Activated CD4-positive, alpha-beta T cell treated with anti-CD3 and anti-CD28 coated beads, Interleukin-2, amount 50 U/mL, for 4 hours (primary cell): Measurements from ENCODE around the gene SLIT3.

Source experiments
- DNase-seq, 2 experiments: peaks; one replicate each; pipeline ENCODE4 v3.0.0-alpha.2; 2020

The SLIT3 gene

DNA sequence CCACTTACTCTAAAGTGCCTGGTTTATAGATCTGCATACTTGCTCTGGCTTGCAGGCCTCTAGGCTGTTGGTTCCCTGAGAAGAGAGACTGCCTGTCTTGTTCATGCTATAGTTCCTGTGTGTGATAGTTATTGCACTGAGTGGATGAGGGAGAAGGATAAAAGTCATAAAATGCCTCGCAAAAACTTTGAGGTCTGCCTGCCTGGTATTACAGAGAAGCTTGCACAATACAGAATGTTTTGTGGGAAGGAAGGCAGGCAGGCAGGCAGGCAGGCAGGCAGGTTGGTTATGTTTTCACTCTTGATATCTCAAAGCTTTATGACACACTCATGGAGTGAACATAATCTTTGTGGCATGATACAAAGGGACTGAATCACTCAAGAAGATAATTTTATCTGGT is 287.1 kb downstream of the SLIT3 start:
- DNase-seq: no peak

- no peak for DNase-seq
These were observed 287.7 kb downstream of the SLIT3 start for GRCh38 chr5:169013208-169013728.

DNA sequence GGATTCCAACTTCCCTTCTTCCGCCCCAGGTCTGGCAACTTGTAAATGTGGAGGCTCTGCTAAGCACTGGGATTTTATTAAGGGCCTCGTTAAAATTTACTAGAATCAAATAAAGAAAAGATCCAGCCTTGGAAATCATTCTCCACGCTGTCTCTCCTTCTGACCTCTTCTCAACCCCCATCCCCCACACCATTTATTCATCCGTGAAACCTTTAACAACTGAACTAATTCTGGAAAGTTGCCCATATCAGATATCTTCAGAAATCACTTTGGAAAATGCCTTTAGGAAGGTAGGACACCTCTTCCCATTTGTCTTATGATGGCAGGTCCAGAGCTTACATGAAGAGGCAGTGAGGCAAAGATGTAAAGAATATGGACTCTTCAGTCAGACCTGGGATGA is 288.5 kb downstream of the SLIT3 start:
- DNase-seq: no peak

- DNase-seq: no peak
These were observed 289.5 kb downstream of the SLIT3 start for GRCh38 chr5:169011451-169011850.

DNA sequence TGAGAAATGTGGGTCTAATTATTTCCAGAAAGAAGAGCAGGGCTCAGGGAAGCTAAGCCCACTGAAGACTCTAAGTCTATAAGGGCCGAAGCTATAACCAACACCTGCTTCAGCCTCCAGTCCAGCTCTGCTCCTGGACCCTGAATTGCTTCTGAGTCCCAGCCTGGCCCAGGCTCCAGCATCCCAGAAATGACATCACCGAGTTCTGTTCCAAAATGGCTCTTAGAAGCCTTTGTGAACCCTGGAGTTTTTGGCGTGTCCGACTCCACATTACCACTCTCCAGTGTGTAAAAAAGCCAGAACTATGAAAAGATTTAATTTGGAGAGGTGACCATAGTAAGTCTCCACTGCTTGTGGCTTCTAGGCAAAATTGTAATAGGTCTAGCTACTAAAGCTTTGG is 289.9 kb downstream of the SLIT3 start:
- DNase-seq: no peak

GRCh38 chr5:169009123-169009522 is 291.8 kb downstream of the SLIT3 start:
- DNase-seq: no peak

DNA sequence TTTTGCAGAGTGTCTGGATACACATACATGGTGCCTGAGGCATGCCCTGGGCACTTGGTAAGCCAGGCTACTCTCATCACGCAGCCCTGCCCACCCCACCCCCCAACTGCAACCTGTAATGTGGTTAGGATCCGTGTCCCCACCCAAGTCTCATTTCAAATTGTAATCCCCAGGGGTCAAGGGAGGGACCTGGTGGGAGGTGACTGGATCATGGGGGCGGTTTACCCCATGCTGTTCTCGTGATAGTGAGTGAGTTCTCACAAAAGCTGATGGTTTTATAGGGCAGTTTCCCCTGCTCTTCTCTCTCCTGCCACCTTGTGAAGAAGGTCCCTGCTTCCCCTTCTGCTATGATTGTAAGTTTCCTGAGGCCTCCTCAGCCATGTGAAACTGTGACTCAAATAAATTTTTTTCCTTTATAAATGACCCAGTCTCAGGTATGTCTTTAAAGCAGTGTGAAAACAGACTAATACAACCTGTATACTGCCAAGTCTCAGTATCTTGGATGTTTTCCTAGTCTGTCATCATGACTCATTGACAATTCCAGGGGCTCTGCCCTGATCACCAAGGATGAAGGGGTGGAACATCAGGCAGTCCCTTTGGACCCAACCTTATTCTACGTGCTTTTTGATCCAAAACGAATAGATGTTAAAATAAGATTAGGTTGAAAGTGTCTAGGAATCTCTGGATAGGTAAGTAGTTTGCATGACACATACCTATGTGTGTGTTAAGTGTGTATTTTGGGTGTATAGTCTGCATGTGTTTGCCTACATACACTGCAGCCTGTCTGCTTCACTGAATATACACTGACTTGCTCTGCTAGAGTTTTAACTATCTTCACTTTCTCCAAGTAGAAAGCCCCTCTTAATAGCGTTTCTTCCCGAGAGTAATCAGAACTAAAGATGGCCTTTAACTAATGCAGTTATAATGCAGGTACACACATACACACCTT is 293.8 kb downstream of the SLIT3 start:
- DNase-seq: no peak

DNA sequence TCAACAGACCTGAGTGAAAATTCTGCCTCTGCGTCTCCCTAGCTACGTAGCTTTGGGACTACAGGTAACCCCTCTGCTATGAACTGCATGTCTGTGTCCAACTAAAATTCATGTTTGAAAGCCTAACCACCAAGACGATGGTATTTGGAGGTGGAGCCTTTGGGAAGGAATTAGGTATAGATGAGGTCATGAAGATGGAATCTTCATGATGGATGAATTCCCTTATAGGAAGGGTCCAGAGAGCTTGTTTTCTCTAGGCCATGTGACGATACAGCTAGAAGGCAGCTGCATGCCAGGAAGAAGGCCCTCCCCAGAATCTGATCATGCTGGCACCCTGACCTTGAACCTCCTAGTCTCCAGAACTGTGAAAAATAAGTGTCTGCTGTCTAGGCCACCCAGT is 296.4 kb downstream of the SLIT3 start:
- no peak for DNase-seq

- DNase-seq: no peak
These were observed 297.0 kb downstream of the SLIT3 start for GRCh38 chr5:169003721-169004541.

DNA sequence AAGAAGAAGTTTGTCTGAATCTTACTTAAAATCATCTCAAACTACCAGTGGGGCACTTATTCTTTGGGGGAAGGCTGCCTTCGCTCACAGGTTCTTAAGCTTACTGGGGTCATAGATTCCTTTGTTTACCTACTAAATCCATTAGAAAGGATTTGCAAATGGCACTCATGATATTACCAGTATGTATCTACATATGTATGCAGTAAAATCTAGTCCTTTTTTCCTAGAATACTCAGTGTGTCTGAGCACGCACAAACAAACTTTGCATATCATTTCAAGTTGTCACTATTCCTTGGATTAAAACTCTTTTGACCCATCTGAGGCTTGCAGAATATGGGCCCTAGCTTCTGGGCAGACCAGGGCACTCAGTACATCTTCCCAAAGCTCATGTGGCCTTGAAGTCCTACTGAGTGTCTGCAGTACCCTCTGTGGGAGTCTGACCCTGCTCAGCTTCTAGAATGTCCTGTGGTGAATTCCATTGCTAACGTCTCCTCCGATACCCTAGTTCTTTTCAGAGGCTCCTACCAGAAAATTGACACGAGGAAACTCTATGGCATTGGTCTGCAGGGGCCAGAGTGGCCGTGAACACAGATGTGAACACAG is 297.9 kb downstream of the SLIT3 start:
- DNase-seq: no peak

DNA sequence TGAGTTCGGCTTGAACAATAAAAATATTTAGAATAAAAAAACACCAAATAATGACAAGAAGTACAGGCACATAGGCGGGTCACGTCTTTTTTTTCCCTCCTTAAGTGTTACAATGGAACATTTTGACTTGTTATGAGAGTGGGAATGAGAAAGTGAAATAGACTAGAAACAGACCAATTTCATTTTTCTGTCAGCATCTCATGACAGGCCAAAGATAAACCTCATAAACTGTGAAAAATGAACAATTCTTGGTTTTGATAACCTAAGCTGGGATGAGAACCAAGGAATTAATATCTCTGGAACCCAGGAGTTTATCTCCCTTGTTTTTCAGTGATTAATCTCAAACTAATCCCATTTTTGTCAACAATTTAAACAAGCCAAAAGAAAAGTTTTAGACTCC is 299.5 kb downstream of the SLIT3 start:
- no peak for DNase-seq

- no peak for DNase-seq
These were observed 305.9 kb downstream of the SLIT3 start for GRCh38 chr5:168995024-168995423.

GRCh38 chr5:168992687-168993086 is 308.3 kb downstream of the SLIT3 start:
- DNase-seq: no peak

- no peak for DNase-seq
These were observed 308.9 kb downstream of the SLIT3 start for GRCh38 chr5:168992016-168992415.

GRCh38 chr5:168991311-168991710 is 309.6 kb downstream of the SLIT3 start:
- no peak for DNase-seq

- DNase-seq: no peak
These were observed 310.3 kb downstream of the SLIT3 start for GRCh38 chr5:168990679-168991078.

GRCh38 chr5:168989731-168990505 is 311.0 kb downstream of the SLIT3 start:
- no peak for DNase-seq

- no peak for DNase-seq
These were observed 312.2 kb downstream of the SLIT3 start for GRCh38 chr5:168988699-168989098.

DNA sequence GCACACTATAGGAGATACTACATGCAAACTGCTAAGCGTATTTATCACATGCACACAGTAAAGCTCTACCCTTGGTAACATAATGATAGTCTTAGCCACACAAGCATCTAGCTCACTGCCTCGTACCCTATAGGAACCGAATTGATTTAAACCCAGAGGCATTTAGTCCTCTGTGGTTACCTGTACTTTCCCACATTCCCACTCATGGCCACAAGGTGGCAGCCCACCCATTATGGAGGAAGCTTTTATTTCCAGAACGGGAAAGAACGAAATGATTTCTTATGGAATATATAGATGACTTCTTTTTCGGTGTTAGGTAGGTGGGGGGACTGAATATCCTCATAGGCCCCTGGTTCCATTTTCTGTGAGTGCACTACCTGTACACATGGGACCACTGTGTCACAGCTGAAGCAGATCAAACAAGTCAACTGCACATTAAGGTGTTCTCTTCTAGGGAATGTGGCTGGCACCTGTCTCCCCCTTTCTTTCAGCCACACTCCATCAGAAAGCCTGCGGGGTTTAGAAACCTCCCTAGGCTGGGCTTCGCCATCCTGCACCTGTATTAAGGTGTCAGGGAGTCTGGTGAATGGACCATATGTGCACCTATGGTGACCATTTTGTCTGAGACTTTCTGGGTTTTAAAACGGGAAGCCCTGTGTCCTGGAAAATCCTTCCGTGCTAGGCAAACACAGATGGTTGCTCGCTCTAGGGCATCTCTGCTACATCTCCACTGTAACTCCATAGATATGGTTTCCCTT is 313.2 kb downstream of the SLIT3 start:
- peak; percentile 23 to 29 for DNase-seq

DNA sequence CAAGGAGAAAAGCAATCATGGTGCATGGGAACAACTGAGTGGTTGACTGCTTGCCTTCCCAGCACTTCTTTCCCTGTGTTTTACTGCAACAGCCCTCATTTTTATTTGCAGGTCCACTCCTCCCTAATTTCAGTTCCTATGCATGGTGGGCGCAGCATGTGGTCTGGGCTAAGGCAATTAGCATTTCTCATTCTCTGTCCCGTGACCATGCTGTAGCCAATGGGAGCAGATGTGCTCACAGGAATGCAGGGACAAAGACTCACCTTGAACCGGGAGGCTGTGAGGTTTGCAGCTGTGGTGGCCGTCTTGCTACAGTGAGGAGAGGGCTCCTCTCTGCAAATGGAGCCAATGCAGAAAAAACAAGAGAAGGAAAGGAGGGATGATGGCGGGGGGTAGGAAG is 315.5 kb downstream of the SLIT3 start:
- DNase-seq: no peak

DNA sequence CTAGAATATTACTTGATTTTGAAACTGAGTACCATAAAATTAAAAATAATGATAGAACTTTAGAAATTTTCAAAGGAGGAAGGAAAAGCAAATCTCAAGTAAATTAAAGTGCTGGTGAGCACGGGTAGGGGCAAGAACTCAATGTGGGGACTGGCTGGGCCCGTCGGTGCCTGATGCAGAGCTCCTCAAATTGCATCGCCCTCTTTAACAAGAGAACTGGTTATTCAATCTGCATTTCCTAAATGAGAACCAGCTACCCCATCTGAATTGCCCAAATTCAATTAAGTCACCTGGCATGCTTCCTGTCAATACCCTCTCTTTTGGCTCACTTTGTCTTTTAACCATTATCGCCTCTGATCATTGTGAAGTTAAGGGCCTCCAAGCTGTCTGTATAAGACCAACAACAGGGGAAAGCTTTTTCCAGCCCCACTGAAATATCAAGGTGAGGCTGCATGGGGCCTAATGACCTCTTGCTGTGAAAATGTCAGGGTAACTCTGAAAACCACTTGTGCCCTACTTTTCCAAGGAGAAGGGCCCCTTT is 316.7 kb downstream of the SLIT3 start:
- DNase-seq: no peak
